IMR-90 (cell line): Measurements from ENCODE around the gene SHROOM3. TPM values are rescaled to one million over a fixed set of nuclear protein-coding genes. Genes with fewer than 3 reads are reported as not detected.

ENCODE experiments used
- ATAC-seq: fragments of 200-7000 bp; cut with Tn5 transposase; 2 replicates; pipeline ENCODE4 v1.9.1; 2020; ENCODE audit warnings: low read depth, mild to moderate bottlenecking, moderate library complexity
- BruUV-seq: library from RNA; stranded (reverse); fragments of 400-500 nt; replicated peaks from 2 replicates; lab custom pipeline; 2021; lab: Mats Ljungman, UMichigan
- CTCF ChIA-PET: fragments of 300-600 bp; formaldehyde crosslinking; extraction: SDS; loops from one replicate; lab custom pipeline; 2021; ENCODE audit warnings: antibody characterized with exemption; lab: Yijun Ruan, JAX
- POLR2A ChIA-PET: fragments of 300-600 bp; sonication (Branson Sonifier 250); formaldehyde crosslinking; loops from one replicate; lab custom pipeline; 2022; ENCODE audit warnings: antibody characterized with exemption; ENCODE audit not compliant: unreplicated experiment; lab: Charles Lee
- DNase-seq: peaks from one replicate; pipeline ENCODE4 v3.0.0; 2013
- H2AFZ ChIP-seq: replicated peaks from 2 replicates; pipeline ENCODE3; 2013; ENCODE audit warnings: low read length, mild to moderate bottlenecking; ENCODE audit not compliant: poor library complexity
- H2AK5ac ChIP-seq: 2 replicates; pipeline ENCODE4 v1.6.1; 2013; ENCODE audit warnings: low read depth, low read length, inconsistent platforms
- H2AK9ac ChIP-seq: replicated peaks from 2 replicates; pipeline ENCODE3; 2013; ENCODE audit warnings: mild to moderate bottlenecking, low read depth, low read length, moderate library complexity; ENCODE audit not compliant: poor library complexity
- H2BK120ac ChIP-seq: 2 replicates; pipeline ENCODE4 v1.6.1; 2013; ENCODE audit warnings: low read depth, low read length, inconsistent platforms
- H2BK15ac ChIP-seq: 3 replicates; pipeline ENCODE4 v1.6.1; 2013; ENCODE audit warnings: low read depth, low read length, inconsistent platforms
- H2BK20ac ChIP-seq: 2 replicates; pipeline ENCODE4 v1.6.1; 2013; ENCODE audit warnings: low read depth, mild to moderate bottlenecking, inconsistent platforms, low read length, moderate library complexity
- H2BK5ac ChIP-seq: 2 replicates; pipeline ENCODE4 v1.6.1; 2013; ENCODE audit warnings: mild to moderate bottlenecking, low read depth, low read length, inconsistent platforms; ENCODE audit not compliant: poor library complexity, severe bottlenecking
- H3K14ac ChIP-seq: replicated peaks from 2 replicates; pipeline ENCODE4 v1.6.1; 2013; ENCODE audit warnings: low read depth, low read length, inconsistent platforms
- H3K18ac ChIP-seq: 2 replicates; pipeline ENCODE4 v1.6.1; 2013; ENCODE audit warnings: low read depth, low read length, control low read depth
- H3K23ac ChIP-seq: 2 replicates; pipeline ENCODE4 v1.6.1; 2013; ENCODE audit warnings: low read depth, low read length, inconsistent platforms
- H3K27ac ChIP-seq: 2 replicates; pipeline ENCODE4 v1.5.1; 2013; ENCODE audit warnings: mild to moderate bottlenecking, control low read depth, low read length; ENCODE audit not compliant: insufficient read depth
- H3K27me3 ChIP-seq: 2 replicates; pipeline ENCODE4 v1.6.1; 2013; ENCODE audit warnings: low read length; ENCODE audit not compliant: control insufficient read depth, insufficient read depth
- H3K36me3 ChIP-seq: 2 replicates; pipeline ENCODE4 v1.6.1; 2013; ENCODE audit warnings: low read length, mixed read lengths; ENCODE audit not compliant: control insufficient read depth, insufficient read depth
- H3K4ac ChIP-seq: 2 replicates; pipeline ENCODE4 v1.6.1; 2013; ENCODE audit warnings: low read depth, low read length, inconsistent platforms
- H3K4me1 ChIP-seq: 2 replicates; pipeline ENCODE4 v1.6.1; 2013; ENCODE audit warnings: low read length, mixed read lengths; ENCODE audit not compliant: control insufficient read depth, insufficient read depth
- H3K4me2 ChIP-seq: 2 replicates; pipeline ENCODE4 v1.6.1; 2013; ENCODE audit warnings: low read depth, mild to moderate bottlenecking, control low read depth, low read length, moderate library complexity
- H3K4me3 ChIP-seq: 2 replicates; pipeline ENCODE4 v1.5.1; 2013; ENCODE audit warnings: low read depth, mild to moderate bottlenecking, control low read depth, low read length, moderate library complexity; ENCODE audit not compliant: insufficient read depth
- H3K56ac ChIP-seq: 2 replicates; pipeline ENCODE4 v1.6.1; 2013; ENCODE audit warnings: low read length, inconsistent platforms; ENCODE audit not compliant: insufficient read depth; ENCODE audit errors: extremely low read depth
- H3K79me1 ChIP-seq, 2 experiments: 2 replicates each; pipeline ENCODE4 v1.6.1; 2013; ENCODE audit warnings: low read length in 2 of 2, inconsistent platforms in 1 of 2, low read depth in 1 of 2
- H3K9ac ChIP-seq: 2 replicates; pipeline ENCODE4 v1.6.1; 2013; ENCODE audit warnings: low read depth, low read length, control low read depth
- H3K9me1 ChIP-seq: 2 replicates; pipeline ENCODE4 v1.6.1; 2013; ENCODE audit warnings: low read length, inconsistent platforms; ENCODE audit not compliant: insufficient read depth
- H3K9me3 ChIP-seq: 2 replicates; pipeline ENCODE4 v1.6.1; 2013; ENCODE audit warnings: low read length; ENCODE audit not compliant: control insufficient read depth, insufficient read depth
- H4K20me1 ChIP-seq: 2 replicates; pipeline ENCODE4 v1.6.1; 2013; ENCODE audit warnings: low read length, inconsistent platforms; ENCODE audit not compliant: insufficient read depth
- H4K5ac ChIP-seq: 2 replicates; pipeline ENCODE4 v1.6.1; 2013; ENCODE audit warnings: mild to moderate bottlenecking, low read depth, low read length, control low read depth
- H4K8ac ChIP-seq, 2 experiments: 2 replicates each; pipeline ENCODE4 v1.6.1; 2013; ENCODE audit warnings: low read depth in 2 of 2, low read length in 2 of 2, control low read depth in 1 of 2, inconsistent platforms in 1 of 2
- H4K91ac ChIP-seq: 2 replicates; pipeline ENCODE4 v1.6.1; 2013; ENCODE audit warnings: low read depth, low read length, inconsistent platforms; ENCODE audit not compliant: insufficient read depth
- BHLHE40 ChIP-seq: fragments of 150-350 bp; IDR thresholded peaks from 2 replicates; pipeline ENCODE4 v1.6.1; 2016; ENCODE audit warnings: mild to moderate bottlenecking, low read depth, low read length
- CEBPB ChIP-seq: IDR thresholded peaks from 2 replicates; pipeline ENCODE4 v1.6.1; 2012; ENCODE audit warnings: low read depth, low read length, improper control_type of control experiment
- CTCF ChIP-seq: conservative IDR thresholded peaks from 2 replicates; pipeline ENCODE4 v1.5.1; 2012; ENCODE audit warnings: mild to moderate bottlenecking, low read depth, low read length, improper control_type of control experiment
- FOS ChIP-seq: fragments of 150-350 bp; IDR thresholded peaks from 2 replicates; pipeline ENCODE4 v1.6.1; 2016; ENCODE audit warnings: low read depth, low read length
- MAFK ChIP-seq: IDR thresholded peaks from 2 replicates; pipeline ENCODE4 v1.6.1; 2012; ENCODE audit warnings: low read depth, low read length, improper control_type of control experiment
- MAZ ChIP-seq: IDR thresholded peaks from 2 replicates; pipeline ENCODE4 v1.6.1; 2012; ENCODE audit warnings: low read depth, mild to moderate bottlenecking, low read length, improper control_type of control experiment, moderate library complexity, borderline replicate concordance
- MXI1 ChIP-seq: IDR thresholded peaks from 2 replicates; pipeline ENCODE4 v1.6.1; 2012; ENCODE audit warnings: low read depth, mild to moderate bottlenecking, low read length, moderate library complexity, borderline replicate concordance
- NFE2L2 ChIP-seq: fragments of 150-350 bp; IDR thresholded peaks from 2 replicates; pipeline ENCODE4 v1.6.1; 2016; ENCODE audit warnings: low read depth, mild to moderate bottlenecking, low read length
- POLR2A ChIP-seq: IDR thresholded peaks from 2 replicates; pipeline ENCODE4 v1.6.1; 2012; ENCODE audit warnings: mild to moderate bottlenecking, low read depth, low read length
- RAD21 ChIP-seq: IDR thresholded peaks from 2 replicates; pipeline ENCODE4 v1.6.1; 2012; ENCODE audit warnings: low read length, improper control_type of control experiment
- RCOR1 ChIP-seq: IDR thresholded peaks from 2 replicates; pipeline ENCODE4 v1.6.1; 2012; ENCODE audit warnings: mild to moderate bottlenecking, low read length, improper control_type of control experiment; ENCODE audit not compliant: insufficient replicate concordance
- RFX5 ChIP-seq: IDR thresholded peaks from 2 replicates; pipeline ENCODE4 v1.8.0; 2012; ENCODE audit warnings: low read depth, mild to moderate bottlenecking, low read length, moderate library complexity
- SMC3 ChIP-seq: fragments of 150-350 bp; IDR thresholded peaks from 2 replicates; pipeline ENCODE4 v1.6.1; 2016; ENCODE audit warnings: low read depth, mild to moderate bottlenecking, antibody characterized with exemption, low read length, moderate library complexity
- USF2 ChIP-seq: fragments of 150-350 bp; IDR thresholded peaks from 2 replicates; pipeline ENCODE4 v1.6.1; 2017; ENCODE audit warnings: mild to moderate bottlenecking, antibody characterized with exemption, low read length, low read depth
- WGBS, 2 experiments: methylation state at CpG; one replicate each; pipeline versions ENCODE4 v1.1.5 to v1.1.7; 2013; ENCODE audit warnings: missing lambda C conversion rate in 2 of 2; ENCODE audit not compliant: insufficient read length in 1 of 2; ENCODE audit errors: extremely low coverage in 2 of 2; 5-methylcytosine and 5-hydroxymethylcytosine counted together
- dilution Hi-C: fragments of 300-500 bp; cut with HindIII; formaldehyde crosslinking; loops from one replicate; pipeline ENCODE4 v1.14.3; 2018; ENCODE audit warnings: low sequenced_read_pairs; ENCODE audit not compliant: unreplicated experiment
- in situ Hi-C: fragments of 300-500 bp; cut with MboI; formaldehyde crosslinking; loops from 3 replicates; pipeline ENCODE4 v1.14.3; 2019; ENCODE audit warnings: low sequenced_read_pairs, inconsistent platforms, mixed read lengths
- intact Hi-C: fragments of 100-400 bp; cut with micrococcal nuclease; formaldehyde crosslinking; loops from 2 replicates; pipeline ENCODE4 v1.10.0; 2022
- polyA plus RNA-seq, 3 experiments: library from polyadenylated mRNA; depleted of rRNA; stranded (reverse); fragments of >200 nt; gene quantifications; 2 replicates each; pipeline ENCODE4 v1.2.3, GENCODE V29; 2012; ENCODE audit warnings: low replicate concordance in 1 of 3
- total RNA-seq: library from RNA; depleted of rRNA; stranded (reverse); fragments of >200 nt; gene quantifications from 2 replicates; pipeline ENCODE4 v1.2.3, GENCODE V29; 2012

The SHROOM3 gene
- total and polyA plus RNA-seq, 2 of the 4 experiments (the other 2 are of a cell fraction), result 10.8 to 19.5 TPM

GRCh38 chr4:76388160-76388908 is 46.7 kb upstream of the SHROOM3 start (continued):
- no peak for TF ChIP-seq MAFK

GRCh38 chr4:76401654-76402053 is 33.4 kb upstream of the SHROOM3 start:
- no peak overlapping the region for H3K18ac ChIP-seq
- intact Hi-C loops (no loop called here), in situ Hi-C loops (no loop called here), dilution Hi-C loops (no loop called here)
- ChIA-PET CTCF (no interaction called here), POLR2A (no interaction called here)
- no peaks in the 10 kb centered on the region for H4K20me1 ChIP-seq
- ATAC-seq (no peak), DNase-seq (no peak)
- no peak overlapping the region for H4K8ac ChIP-seq
- peaks cover 19% of the 10 kb centered on the region for H3K27me3 ChIP-seq
- H3K56ac ChIP-seq, result no peak overlapping the region
- no peak overlapping the region for H3K27ac ChIP-seq
- H3K4me2 ChIP-seq, result no peak overlapping the region
- no peak overlapping the region for H2BK120ac ChIP-seq
- no peaks in the 10 kb centered on the region for H3K9me3 ChIP-seq
- H4K5ac ChIP-seq, result no peak overlapping the region
- H4K91ac ChIP-seq, result no peak overlapping the region
- no peak overlapping the region for H2BK5ac ChIP-seq
- no peak overlapping the region for H2BK20ac ChIP-seq
- 84% methylated on average over 2 of the region's 3 CpGs; no CpG with 5 or more reads in 1 of the 2 experiments for WGBS, 2 experiments
- H3K14ac ChIP-seq, result no peak overlapping the region
- no peaks in the 10 kb centered on the region for H3K36me3 ChIP-seq
- no peak overlapping the region for H2BK15ac ChIP-seq
- H3K23ac ChIP-seq, result no peak overlapping the region
- H3K79me1 ChIP-seq, result no peaks in the 10 kb centered on the region
- BruUV-seq, result no TSS peak
- no peak overlapping the region for H2AK5ac ChIP-seq
- H3K4me3 ChIP-seq, result no peak overlapping the region
- no peaks in the 10 kb centered on the region for H3K9me1 ChIP-seq
- H2AFZ ChIP-seq, result no peak overlapping the region
- H2AK9ac ChIP-seq, result no peak overlapping the region
- no peaks in the 10 kb centered on the region for H3K4me1 ChIP-seq
- H3K9ac ChIP-seq, result no peak overlapping the region
- no peak overlapping the region for H3K4ac ChIP-seq
- TF ChIP-seq RCOR1, result no peak
- TF ChIP-seq CEBPB, result no peak
- TF ChIP-seq FOS, result no peak
- TF ChIP-seq BHLHE40, result no peak
- TF ChIP-seq SMC3, result no peak
- no peak for TF ChIP-seq RAD21
- TF ChIP-seq MXI1, result no peak
- TF ChIP-seq MAZ, result no peak
- TF ChIP-seq RFX5, result no peak
- no peak for TF ChIP-seq NFE2L2
- TF ChIP-seq POLR2A, result no peak
- no peak for TF ChIP-seq CTCF
- no peak for TF ChIP-seq MAFK
- no peak for TF ChIP-seq USF2
